Fibroblast of the aortic adventitia (primary cell): Measurements from ENCODE around the gene ZNF774. TPM values are rescaled to one million over a fixed set of nuclear protein-coding genes. Genes with fewer than 3 reads are reported as not detected.
A peak's percentile ranks its signal among the peaks of the same experiment; 100 is the strongest.
"Not testable (repeated sequence)": the region's sequence is repeated elsewhere in the genome, so short reads cannot be mapped to it uniquely, and the experiment has no call there.

ENCODE experiments used
- DNase-seq: peaks from one replicate; pipeline ENCODE4 v3.0.0-alpha.2; 2010; ENCODE audit warnings: low read depth
- H3K4me3 ChIP-seq: 2 replicates; pipeline ENCODE4 v1.5.1; 2011; ENCODE audit warnings: low read depth, mild to moderate bottlenecking, control low read depth, low read length, moderate library complexity
- CTCF ChIP-seq: IDR thresholded peaks from 2 replicates; pipeline ENCODE4 v1.5.1; 2011; ENCODE audit warnings: mild to moderate bottlenecking, low read length, control low read depth, inconsistent platforms; ENCODE audit not compliant: insufficient read depth
- total RNA-seq: library from RNA; depleted of rRNA; stranded (reverse); fragments of >200 nt; gene quantifications from 2 replicates; pipeline ENCODE4 v1.2.3, GENCODE V29; 2012; ENCODE audit warnings: low replicate concordance

Gene ZNF774
- total RNA-seq = 1.4 and 2.3 TPM in 2 replicates

GRCh38 chr15:90352107-90352893, at the start of gene ZNF774:
Gene ZNF774, plus strand, starts transcription at chr15:90352284. Its CDS starts 2,377 bp downstream, at chr15:90354661.
- peak within 1 kb of the TSS; percentile 91 for H3K4me3 ChIP-seq
- no peak for TF ChIP-seq CTCF
- peak; percentile 98 for DNase-seq

- H3K4me3 ChIP-seq = not testable (repeated sequence)
Measured at GRCh38 chr15:90305355-90305754, 46.7 kb upstream of the ZNF774 start.

GRCh38 chr15:90305932-90306331, 46.2 kb upstream of the ZNF774 start:
- H3K4me3 ChIP-seq = no peak overlapping the region
- TF ChIP-seq CTCF = no peak
- no peak for DNase-seq

More at GRCh38 chr15:90305355-90305754, 46.7 kb upstream of the ZNF774 start:
- not testable (repeated sequence) for DNase-seq

- H3K4me3 ChIP-seq = no peak overlapping the region
- no peak for DNase-seq
- no peak for TF ChIP-seq CTCF
Measured at GRCh38 chr15:90306560-90306959, 45.5 kb upstream of the ZNF774 start.

GRCh38 chr15:90307661-90308060, 44.4 kb upstream of the ZNF774 start:
- H3K4me3 ChIP-seq = no peak overlapping the region
- TF ChIP-seq CTCF = no peak

GRCh38 chr15:90309020-90309419, 43.1 kb upstream of the ZNF774 start:
- no peak for DNase-seq
- no peak for TF ChIP-seq CTCF

More at GRCh38 chr15:90307661-90308060, 44.4 kb upstream of the ZNF774 start:
- no peak for DNase-seq

GRCh38 chr15:90315278-90315982, 36.7 kb upstream of the ZNF774 start:
- H3K4me3 ChIP-seq = no peak overlapping the region
- no peak for TF ChIP-seq CTCF
- peak; percentile 97 for DNase-seq

More at GRCh38 chr15:90309020-90309419, 43.1 kb upstream of the ZNF774 start:
- no peak overlapping the region for H3K4me3 ChIP-seq
